Transverse colon (tissue), 4 donors: Measurements from ENCODE around the gene DOCK1. TPM values are rescaled to one million over a fixed set of nuclear protein-coding genes. Genes with fewer than 3 reads are reported as not detected.
A peak's percentile ranks its signal among the peaks of the same experiment; 100 is the strongest.

Source experiments
- DNase-seq: peaks from one replicate; pipeline ENCODE4 v3.0.0-alpha.2; 2019
- H3K27ac ChIP-seq, 4 donors: fragments of 200-600 bp; sonication (generic); 2 replicates each; pipeline ENCODE4 v1.5.1; 2016 to 2018; ENCODE audit warnings: inconsistent platforms in 4 of 4
- H3K27me3 ChIP-seq: fragments of 200-600 bp; sonication (generic); 2 replicates; pipeline ENCODE4 v1.5.1; 2017; ENCODE audit warnings: inconsistent platforms
- H3K36me3 ChIP-seq, 4 donors: fragments of 200-600 bp; sonication (generic); 2 replicates each; pipeline ENCODE4 v1.5.1; 2017 to 2019; ENCODE audit warnings: inconsistent platforms in 4 of 4
- H3K4me1 ChIP-seq, 4 donors: fragments of 200-600 bp; sonication (generic); 2 replicates each; pipeline ENCODE4 v1.5.1; 2017 to 2020; ENCODE audit warnings: inconsistent platforms in 4 of 4
- H3K4me3 ChIP-seq, 4 donors: fragments of 200-600 bp; sonication (generic); 1 replicate in 1 of 4; 2 replicates in 3 of 4; pipeline versions ENCODE4 v1.5.1 to v1.6.1; 2017 to 2019; ENCODE audit warnings: inconsistent platforms in 4 of 4
- H3K9me3 ChIP-seq, 2 donors: fragments of 200-600 bp; sonication (generic); 2 replicates each; pipeline ENCODE4 v1.5.1; 2017 to 2019; ENCODE audit warnings: inconsistent platforms in 2 of 2
- EP300 ChIP-seq: sonication (generic); formaldehyde crosslinking; IDR thresholded peaks from one replicate; pipeline ENCODE4 v1.6.1; 2017; ENCODE audit warnings: antibody characterized with exemption, low read depth
- POLR2A ChIP-seq: fragments of 450-650 bp; IDR thresholded peaks from one replicate; pipeline ENCODE4 v1.6.1; 2016; ENCODE audit warnings: antibody characterized with exemption, mild to moderate bottlenecking, moderate library complexity
- POLR2AphosphoS5 ChIP-seq, 3 donors: sonication (generic); formaldehyde crosslinking; IDR thresholded peaks; one replicate each; pipeline ENCODE4 v1.6.1; 2016; ENCODE audit warnings: antibody characterized with exemption in 3 of 3
- WGBS, 2 donors: methylation state at CpG; one replicate each; pipeline ENCODE4 v1.1.5; 2018; ENCODE audit warnings: low coverage in 1 of 2; 5-methylcytosine and 5-hydroxymethylcytosine counted together
- in situ Hi-C, 4 donors: fragments of 200-750 bp; cut with MboI; loops; one replicate each; pipeline versions ENCODE4 v1.15.0 to v1.15.1; 2017; ENCODE audit warnings: low sequenced_read_pairs in 3 of 4, low pct_ligation_motif_present in 1 of 4, low pct_unique_long_range_greater_than_20kb in 1 of 4
- intact Hi-C: fragments of 100-400 bp; cut with DNase I; formaldehyde crosslinking; loops from one replicate; pipeline ENCODE4 v1.15.1; 2023; ENCODE audit warnings: low total_unique reads
- total RNA-seq, 4 donors: library from RNA; depleted of rRNA; stranded (reverse); fragments of >200 nt; gene quantifications; one replicate each; pipeline ENCODE4 v1.1.0, GENCODE V29; 2016
- TF ChIP-seq, protein P1 (sequence below), 5 experiments: fragments of 200-600 bp in 3 of 5; fragments of 450-650 bp in 2 of 5; sonication (generic) in 3 of 5; IDR thresholded peaks; 1 replicate in 2 of 5; 2 replicates in 3 of 5; pipeline ENCODE4 v1.5.1; 2016 to 2017; ENCODE audit warnings: antibody characterized with exemption in 5 of 5, inconsistent platforms in 3 of 5, mild to moderate bottlenecking in 2 of 5, moderate library complexity in 1 of 5

Gene DOCK1
- total RNA-seq, 4 donors from 2014 or later: 75.1 to 200 (median 92.5) TPM

DNA sequence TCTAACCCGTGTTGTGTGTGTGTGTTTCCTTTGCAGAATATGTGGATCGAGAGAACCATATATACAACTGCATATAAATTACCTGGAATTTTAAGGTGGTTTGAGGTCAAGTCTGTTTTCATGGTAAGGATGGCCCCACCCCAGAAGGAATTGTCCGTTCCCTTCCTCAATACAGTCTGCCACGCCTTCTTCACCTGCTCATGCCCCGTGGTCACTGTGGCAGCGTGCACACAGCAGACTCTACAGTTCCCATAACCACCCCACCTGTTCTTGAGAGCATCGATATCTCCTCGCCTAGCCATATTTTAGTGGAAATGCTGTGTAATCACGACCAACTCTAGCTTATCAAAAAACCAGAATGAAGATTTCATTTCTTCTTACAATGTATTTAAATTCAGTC is 509.9 kb downstream of the DOCK1 start:
- WGBS, 2 donors: 52 to 54% methylated on average over 3 to 9 of the region's 9 CpGs
- DNase-seq: peak; percentile 31
- Histone ChIP-seq H3K9me3 (no peaks in the 10 kb centered on the region), H3K4me3 (no peak overlapping the region), H3K4me1 (no peaks in the 10 kb centered on the region), H3K27me3 (no peaks in the 10 kb centered on the region), H3K36me3 (peaks cover 0 to 5% (median 0%) of the 10 kb centered on the region in 4 donors), H3K27ac (no peak overlapping the region)
- TF ChIP-seq EP300 (no peak), POLR2AphosphoS5 (IDR thresholded peaks at IDR 0.05) (no peak)
- TF ChIP-seq, protein P1, sequence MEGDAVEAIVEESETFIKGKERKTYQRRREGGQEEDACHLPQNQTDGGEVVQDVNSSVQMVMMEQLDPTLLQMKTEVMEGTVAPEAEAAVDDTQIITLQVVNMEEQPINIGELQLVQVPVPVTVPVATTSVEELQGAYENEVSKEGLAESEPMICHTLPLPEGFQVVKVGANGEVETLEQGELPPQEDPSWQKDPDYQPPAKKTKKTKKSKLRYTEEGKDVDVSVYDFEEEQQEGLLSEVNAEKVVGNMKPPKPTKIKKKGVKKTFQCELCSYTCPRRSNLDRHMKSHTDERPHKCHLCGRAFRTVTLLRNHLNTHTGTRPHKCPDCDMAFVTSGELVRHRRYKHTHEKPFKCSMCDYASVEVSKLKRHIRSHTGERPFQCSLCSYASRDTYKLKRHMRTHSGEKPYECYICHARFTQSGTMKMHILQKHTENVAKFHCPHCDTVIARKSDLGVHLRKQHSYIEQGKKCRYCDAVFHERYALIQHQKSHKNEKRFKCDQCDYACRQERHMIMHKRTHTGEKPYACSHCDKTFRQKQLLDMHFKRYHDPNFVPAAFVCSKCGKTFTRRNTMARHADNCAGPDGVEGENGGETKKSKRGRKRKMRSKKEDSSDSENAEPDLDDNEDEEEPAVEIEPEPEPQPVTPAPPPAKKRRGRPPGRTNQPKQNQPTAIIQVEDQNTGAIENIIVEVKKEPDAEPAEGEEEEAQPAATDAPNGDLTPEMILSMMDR (IDR thresholded peaks at IDR 0.05): no peak
- intact Hi-C loops (no loop called here), in situ Hi-C loops (no loop called here)

- H3K4me1 ChIP-seq: no peaks in the 10 kb centered on the region
- intact Hi-C loops (no loop called here), in situ Hi-C loops (no loop called here)
- H3K9me3 ChIP-seq: no peaks in the 10 kb centered on the region
- H3K4me3 ChIP-seq: no peak overlapping the region
- no peak overlapping the region for H3K27ac ChIP-seq
- no peak for DNase-seq
- H3K36me3 ChIP-seq: peaks cover 0 to 2% (median 0%) of the 10 kb centered on the region in 4 donors
- 40 to 82% methylated on average over 1 to 12 of the region's 12 CpGs for WGBS, 2 donors
- TF ChIP-seq POLR2AphosphoS5 (IDR thresholded peaks at IDR 0.05): no peak
- no peak for TF ChIP-seq EP300
- TF ChIP-seq, protein P1 (IDR thresholded peaks at IDR 0.05): no peak
- TF ChIP-seq POLR2A: no peak
- H3K27me3 ChIP-seq: no peaks in the 10 kb centered on the region
Measured at GRCh38 chr10:127415901-127416581, 510.8 kb downstream of the DOCK1 start.

DNA sequence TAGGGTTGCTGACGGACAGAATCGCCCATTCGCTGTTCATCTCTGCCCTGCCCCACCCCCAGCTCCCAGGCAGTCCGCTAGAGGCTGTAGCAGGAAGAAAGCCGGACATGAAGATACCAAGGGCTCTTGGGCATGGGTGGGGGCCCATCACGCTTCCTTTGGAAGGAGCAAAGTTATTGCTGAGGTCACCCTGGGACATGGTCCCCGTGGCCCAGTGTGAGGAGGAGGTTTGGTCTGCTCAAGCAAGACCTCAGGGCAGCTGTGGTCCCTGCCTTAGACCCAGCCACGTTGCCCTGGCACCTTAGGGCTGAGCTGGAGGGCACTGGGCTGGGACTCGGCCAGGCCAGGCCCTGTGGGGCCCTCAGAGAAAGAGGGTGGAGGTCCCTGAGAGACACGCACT is 511.8 kb downstream of the DOCK1 start:
- H3K4me3 ChIP-seq: no peak overlapping the region
- no peaks in the 10 kb centered on the region for H3K36me3 ChIP-seq
- WGBS, 2 donors: 79 to 80% methylated on average over 3 to 8 of the region's 10 CpGs
- H3K9me3 ChIP-seq: no peaks in the 10 kb centered on the region
- H3K4me1 ChIP-seq: no peaks in the 10 kb centered on the region
- intact Hi-C loops (no loop called here), in situ Hi-C loops (no loop called here)
- H3K27me3 ChIP-seq: no peaks in the 10 kb centered on the region
- no peak for DNase-seq
- H3K27ac ChIP-seq: no peak overlapping the region
- TF ChIP-seq POLR2AphosphoS5 (IDR thresholded peaks at IDR 0.05) (no peak), POLR2A (no peak), EP300 (no peak)
- TF ChIP-seq, protein P1 (IDR thresholded peaks at IDR 0.05): no peak

DNA sequence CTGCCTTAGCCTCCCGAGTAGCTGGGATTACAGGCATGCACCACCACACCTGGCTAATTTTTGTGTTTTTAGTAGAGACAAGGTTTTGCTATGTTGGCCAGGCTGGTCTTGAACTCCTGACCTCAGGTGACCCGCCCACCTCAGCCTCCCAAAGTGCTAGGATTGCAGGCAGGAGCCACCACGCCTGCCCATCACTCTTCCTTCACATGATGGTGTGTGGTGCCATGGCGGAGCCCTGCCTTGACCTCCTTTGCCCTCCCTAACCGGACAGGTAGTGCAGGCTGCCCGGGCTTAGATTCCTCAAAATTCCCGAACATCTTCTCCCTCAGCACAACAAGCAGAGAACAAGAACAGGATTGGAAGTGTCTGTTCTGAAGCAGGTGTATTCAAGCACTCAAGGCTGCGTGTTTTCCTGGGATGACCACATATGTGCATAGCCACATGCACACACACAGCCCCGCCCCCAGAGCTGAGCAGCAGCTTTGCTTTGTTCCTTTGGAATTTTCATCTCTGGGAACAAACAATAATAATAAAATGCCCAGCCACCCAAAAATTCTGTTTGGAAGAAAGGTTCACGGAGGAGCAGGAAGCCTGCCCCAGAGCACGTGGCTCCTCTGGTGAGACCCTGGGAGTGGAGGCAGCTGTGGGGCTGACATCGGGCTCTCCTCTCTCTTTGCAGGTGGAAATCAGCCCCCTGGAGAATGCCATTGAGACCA is 512.6 kb downstream of the DOCK1 start:
- TF ChIP-seq POLR2A (no peak), EP300 (no peak), POLR2AphosphoS5 (IDR thresholded peaks at IDR 0.05) (no peak)
- TF ChIP-seq, protein P1 (IDR thresholded peaks at IDR 0.05): no peak
- H3K4me3 ChIP-seq: no peak overlapping the region
- in situ Hi-C loops (no loop called here), intact Hi-C loops (no loop called here)
- H3K27me3 ChIP-seq: no peaks in the 10 kb centered on the region
- H3K36me3 ChIP-seq: no peaks in the 10 kb centered on the region
- 89% methylated on average over 12 of the region's 12 CpGs; no CpG with 5 or more reads in 1 of the 2 donors for WGBS, 2 donors
- no peak for DNase-seq
- no peak overlapping the region for H3K27ac ChIP-seq
- H3K9me3 ChIP-seq: no peaks in the 10 kb centered on the region
- H3K4me1 ChIP-seq: no peaks in the 10 kb centered on the region
